H1 (cell line): Measurements from ENCODE around the gene GRM7. TPM values are rescaled to one million over a fixed set of nuclear protein-coding genes. Genes with fewer than 3 reads are reported as not detected.

ENCODE experiments used
- CTCF ChIA-PET: fragments of 300-600 bp; sonication (Branson Sonifier 250); formaldehyde crosslinking; loops from one replicate; lab custom pipeline; 2021; ENCODE audit not compliant: partially characterized antibody; lab: Charles Lee
- POLR2A ChIA-PET: fragments of 300-600 bp; sonication (Branson Sonifier 250); formaldehyde crosslinking; loops from one replicate; lab custom pipeline; 2021; ENCODE audit warnings: inconsistent platforms; ENCODE audit not compliant: partially characterized antibody; lab: Charles Lee
- DNase-seq, 2 experiments: peaks; one replicate each; pipeline versions ENCODE4 v3.0.0 to v3.0.0-alpha.2; 2010 to 2022; ENCODE audit warnings: low spot score in 2 of 2, low read depth in 1 of 2, mixed read lengths in 1 of 2
- FAIRE-seq: peaks from 2 replicates; lab custom pipeline; 2011; peaks lifted over from hg19 to GRCh38; lab: Jason Lieb, UNC
- H2AFZ ChIP-seq: 2 replicates; pipeline ENCODE4 v1.8.1; 2012; ENCODE audit warnings: low read length, inconsistent platforms
- H2AK5ac ChIP-seq: 2 replicates; pipeline ENCODE4 v1.6.1; 2013; ENCODE audit warnings: low read depth, low read length
- H2BK120ac ChIP-seq: replicated peaks from 2 replicates; pipeline ENCODE3; 2013; ENCODE audit warnings: low read depth, low read length, inconsistent platforms
- H2BK12ac ChIP-seq: 2 replicates; pipeline ENCODE4 v1.6.1; 2013; ENCODE audit warnings: low read depth, low read length
- H2BK15ac ChIP-seq: 2 replicates; pipeline ENCODE4 v1.6.1; 2013; ENCODE audit warnings: low read length
- H2BK20ac ChIP-seq: 2 replicates; pipeline ENCODE4 v1.6.1; 2013; ENCODE audit warnings: low read length
- H2BK5ac ChIP-seq: 2 replicates; pipeline ENCODE4 v1.6.1; 2013; ENCODE audit warnings: low read depth, low read length
- H3K14ac ChIP-seq: 2 replicates; pipeline ENCODE4 v1.6.1; 2013; ENCODE audit warnings: inconsistent platforms; ENCODE audit not compliant: insufficient read length
- H3K18ac ChIP-seq: 2 replicates; pipeline ENCODE4 v1.6.1; 2013; ENCODE audit warnings: low read length; ENCODE audit errors: extremely low read depth
- H3K23ac ChIP-seq: 2 replicates; pipeline ENCODE4 v1.6.1; 2013; ENCODE audit warnings: inconsistent platforms; ENCODE audit not compliant: insufficient read length
- H3K23me2 ChIP-seq: 2 replicates; pipeline ENCODE4 v1.6.1; 2013; ENCODE audit warnings: low read depth, low read length
- H3K27ac ChIP-seq: 2 replicates; pipeline ENCODE4 v1.6.1; 2011; ENCODE audit warnings: low read depth, low read length, inconsistent platforms
- H3K27me3 ChIP-seq, 4 experiments: replicated peaks in 1 of 4; 1 replicate in 1 of 4; 2 replicates in 3 of 4; pipeline versions ENCODE4 v1.6.1 to v1.8.1; 2011 to 2013; ENCODE audit warnings: low read length in 3 of 4, mild to moderate bottlenecking in 3 of 4, inconsistent platforms in 2 of 4, mixed read lengths in 2 of 4, moderate library complexity in 1 of 4; ENCODE audit not compliant: control insufficient read depth in 3 of 4, insufficient read depth in 3 of 4; ENCODE audit errors: extremely low read depth in 1 of 4
- H3K36me3 ChIP-seq, 4 experiments: 2 replicates each; pipeline versions ENCODE4 v1.6.1 to v1.8.1; 2011 to 2013; ENCODE audit warnings: mild to moderate bottlenecking in 4 of 4, low read length in 3 of 4, moderate library complexity in 2 of 4, control low read depth in 1 of 4, inconsistent platforms in 1 of 4; ENCODE audit not compliant: insufficient read depth in 4 of 4, control insufficient read depth in 2 of 4
- H3K4ac ChIP-seq: replicated peaks from 2 replicates; pipeline ENCODE3; 2013; ENCODE audit warnings: low read length, low read depth, mixed read lengths, inconsistent platforms; ENCODE audit not compliant: insufficient read length
- H3K4me1 ChIP-seq, 4 experiments: replicated peaks in 1 of 4; 1 replicate in 1 of 4; 2 replicates in 3 of 4; pipeline versions ENCODE4 v1.6.1 to v1.8.1; 2011 to 2013; ENCODE audit warnings: low read length in 3 of 4, inconsistent platforms in 2 of 4, mixed read lengths in 1 of 4; ENCODE audit not compliant: insufficient read depth in 4 of 4, control insufficient read depth in 3 of 4
- H3K4me2 ChIP-seq, 2 experiments: 2 replicates each; pipeline versions ENCODE4 v1.6.1 to v1.8.1; 2011 to 2013; ENCODE audit warnings: low read depth in 2 of 2, low read length in 2 of 2, control low read depth in 1 of 2, inconsistent platforms in 1 of 2, mild to moderate bottlenecking in 1 of 2; ENCODE audit not compliant: insufficient read depth in 1 of 2
- H3K4me3 ChIP-seq, 4 experiments: fragments of 200-600, 300-600 bp in 1 of 4; sonication (generic), shearing (Covaris generic), sonication (Bioruptor Twin) in 1 of 4; 2 replicates each; pipeline versions ENCODE4 v1.5.1 to v1.8.1; 2011 to 2016; ENCODE audit warnings: low read length in 4 of 4, low read depth in 3 of 4, control low read depth in 2 of 4, inconsistent platforms in 2 of 4, mild to moderate bottlenecking in 2 of 4, mixed read lengths in 1 of 4, moderate library complexity in 1 of 4; ENCODE audit not compliant: insufficient read depth in 2 of 4; ENCODE audit errors: extremely low read depth in 1 of 4
- H3K56ac ChIP-seq: replicated peaks from 2 replicates; pipeline ENCODE3; 2013; ENCODE audit warnings: low read depth, mild to moderate bottlenecking, mixed read lengths, low read length, inconsistent platforms; ENCODE audit not compliant: insufficient read length
- H3K79me1 ChIP-seq: 2 replicates; pipeline ENCODE4 v1.6.1; 2013; ENCODE audit warnings: low read depth, low read length, control low read depth
- H3K79me2 ChIP-seq, 2 experiments: 2 replicates each; pipeline versions ENCODE4 v1.6.1 to v1.8.1; 2012 to 2013; ENCODE audit warnings: low read length in 2 of 2, mild to moderate bottlenecking in 2 of 2, inconsistent platforms in 1 of 2; ENCODE audit not compliant: insufficient read depth in 2 of 2, control insufficient read depth in 1 of 2
- H3K9ac ChIP-seq, 4 experiments: replicated peaks in 1 of 4; 1 replicate in 1 of 4; 2 replicates in 3 of 4; pipeline versions ENCODE4 v1.6.1 to v1.8.1; 2011 to 2013; ENCODE audit warnings: low read depth in 3 of 4, low read length in 3 of 4, control low read depth in 2 of 4, mild to moderate bottlenecking in 2 of 4, moderate library complexity in 2 of 4, inconsistent platforms in 1 of 4; ENCODE audit errors: extremely low read depth in 1 of 4
- H3K9me3 ChIP-seq, 2 experiments: 2 replicates each; pipeline versions ENCODE4 v1.6.1 to v1.8.1; 2012 to 2013; ENCODE audit warnings: mild to moderate bottlenecking in 2 of 2, moderate library complexity in 2 of 2, control low read depth in 1 of 2, inconsistent platforms in 1 of 2, low read depth in 1 of 2, low read length in 1 of 2, mixed read lengths in 1 of 2; ENCODE audit not compliant: insufficient read depth in 2 of 2
- H4K20me1 ChIP-seq, 2 experiments: replicated peaks in 1 of 2; 2 replicates each; pipeline versions ENCODE3 to v1.8.1; 2011 to 2013; ENCODE audit warnings: inconsistent platforms in 2 of 2, low read length in 2 of 2, mild to moderate bottlenecking in 1 of 2; ENCODE audit not compliant: insufficient read depth in 2 of 2, control insufficient read depth in 1 of 2
- H4K5ac ChIP-seq: 2 replicates; pipeline ENCODE4 v1.6.1; 2013; ENCODE audit warnings: low read length, low read depth, mixed read lengths, inconsistent platforms; ENCODE audit not compliant: insufficient read length
- H4K8ac ChIP-seq: 2 replicates; pipeline ENCODE4 v1.8.0; 2013; ENCODE audit warnings: mild to moderate bottlenecking, moderate library complexity, low read length, inconsistent platforms; ENCODE audit not compliant: insufficient read depth; ENCODE audit errors: extremely low read depth
- H4K91ac ChIP-seq: replicated peaks from 2 replicates; pipeline ENCODE3; 2013; ENCODE audit warnings: low read length, mixed read lengths, inconsistent platforms; ENCODE audit not compliant: insufficient read length
- NANOG ChIP-seq: IDR thresholded peaks from 2 replicates; pipeline ENCODE4 v1.6.1; 2011; ENCODE audit warnings: low read length, low read depth, mild to moderate bottlenecking, inconsistent platforms; ENCODE audit not compliant: insufficient read depth, poor library complexity, severe bottlenecking
- TAF7 ChIP-seq: optimal IDR thresholded peaks from 2 replicates; pipeline ENCODE3; 2011; ENCODE audit warnings: low read depth, mild to moderate bottlenecking, inconsistent platforms, low read length, moderate library complexity, borderline replicate concordance
- WGBS, 2 experiments: shearing (Covaris generic) in 1 of 2; methylation state at CpG; one replicate each; pipeline versions ENCODE4 v1.1.6 to v1.1.7; 2013 to 2015; ENCODE audit warnings: low lambda C conversion rate in 2 of 2, mixed read lengths in 2 of 2, inconsistent platforms in 1 of 2, low coverage in 1 of 2, missing lambda C conversion rate in 1 of 2; ENCODE audit not compliant: insufficient replicate concordance in 2 of 2, insufficient coverage in 1 of 2, insufficient read length in 1 of 2; ENCODE audit errors: extremely low coverage in 1 of 2, missing lambda C conversion rate in 1 of 2; 5-methylcytosine and 5-hydroxymethylcytosine counted together
- polyA plus RNA-seq, 7 experiments: library from polyadenylated mRNA; depleted of rRNA in 3 of 7; stranded (reverse) in 5 of 7; unstranded in 2 of 7; fragments of >200 nt in 5 of 7; fragments of 200-250 nt in 2 of 7; gene quantifications; 1 replicate in 5 of 7; 2 replicates in 1 of 7; 4 replicates in 1 of 7; pipeline versions ENCODE4 v1.2.1 to v1.2.3, GENCODE V29; 2011 to 2013; ENCODE audit warnings: missing spikeins in 2 of 7, mixed read lengths in 2 of 7
- total RNA-seq: library from RNA; stranded (reverse); fragmentation: NEBNext Ultra II Directional; extraction: Animal tissue kit (Norgen Biotek cat#: 25700); gene quantifications from 2 replicates; pipeline ENCODE4 v1.2.1, GENCODE V29; 2021

The GRM7 gene
- total and polyA plus RNA-seq, 2 of the 8 experiments (the other 6 are each of a cell fraction or from before 2014, with no cell fraction given) = 0.17 to 0.24 TPM

GRCh38 chr3:7547826-7548225 lies 686.9 kb downstream of the GRM7 start:
- Histone ChIP-seq H4K8ac (no peak overlapping the region), H4K5ac (no peak overlapping the region), H3K4me3 (no peak overlapping the region), H3K18ac (no peak overlapping the region), H2BK12ac (no peak overlapping the region), H2BK120ac (no peak overlapping the region), H3K56ac (no peak overlapping the region), H2BK5ac (no peak overlapping the region), H2AFZ (no peak overlapping the region), H3K9ac (no peak overlapping the region), H3K9me3 (peaks cover 16 to 18% of the 10 kb centered on the region in 2 experiments), H3K14ac (no peak overlapping the region), H3K4me2 (no peak overlapping the region), H4K20me1 (no peaks in the 10 kb centered on the region), H3K27me3 (no peaks in the 10 kb centered on the region), H3K23ac (no peak overlapping the region), H3K4me1 (no peaks in the 10 kb centered on the region), H3K36me3 (no peaks in the 10 kb centered on the region), H2BK20ac (no peak overlapping the region), H3K27ac (no peak overlapping the region), H3K4ac (no peak overlapping the region), H3K79me2 (no peaks in the 10 kb centered on the region), H2AK5ac (no peak overlapping the region), H3K23me2 (no peaks in the 10 kb centered on the region), H2BK15ac (no peak overlapping the region), H3K79me1 (no peaks in the 10 kb centered on the region), H4K91ac (no peak overlapping the region)
- no peak for TF ChIP-seq TAF7
- no peak for TF ChIP-seq NANOG
- whole genome bisulfite sequencing, 2 experiments = 100% methylated on average over 1 of the region's 1 CpG; no CpG with 5 or more reads in 1 of the 2 experiments
- POLR2A ChIA-PET = no interaction called here
- CTCF ChIA-PET = no interaction called here
- no peak for FAIRE-seq
- no peak for DNase-seq
